GM12892 (cell line): Measurements from ENCODE around the gene RNF213.

Experiments
- POLR2A ChIP-seq: IDR thresholded peaks from 2 replicates; pipeline ENCODE4 v1.6.1; 2011; ENCODE audit warnings: low read depth, low read length, control low read depth
- POLR2AphosphoS5 ChIP-seq: IDR thresholded peaks from 2 replicates; pipeline ENCODE4 v1.6.1; 2011; ENCODE audit warnings: low read depth, low read length, control low read depth

DNA sequence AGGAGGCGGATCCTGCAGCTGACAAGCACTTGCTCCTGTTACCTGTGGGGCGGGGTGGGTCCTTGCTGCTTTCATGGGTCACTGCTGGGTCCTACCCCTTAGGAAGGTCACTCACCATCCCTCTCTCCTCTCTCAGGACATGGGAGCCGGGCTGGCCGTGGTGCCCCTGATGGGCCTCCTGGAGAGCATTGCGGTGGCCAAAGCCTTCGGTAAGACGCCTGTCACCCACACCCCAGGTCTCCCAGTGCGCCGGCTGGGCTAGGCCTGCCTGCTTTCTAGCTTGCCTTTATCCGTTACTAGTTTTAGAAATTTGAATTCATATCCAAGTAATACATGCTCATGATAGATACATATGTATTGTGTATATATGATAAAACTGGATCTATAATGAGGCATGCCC, 23.3 kb upstream of the RNF213 start:
- TF ChIP-seq POLR2AphosphoS5 (no peak), POLR2A (no peak)
